ENCODE measurements around the gene DNAJC5G. TPM values are rescaled to one million over a fixed set of nuclear protein-coding genes. Genes with fewer than 3 reads are reported as not detected.

Gene DNAJC5G
- total and polyA plus RNA-seq, 2 experiments from 2014 or later: not detected

GRCh38 chr2:27305516-27305915 lies 30.3 kb downstream of the DNAJC5G start:
- no peaks in the 10 kb centered on the region for H3K9me3 ChIP-seq (ENCODE audit: low read depth)
- no peak overlapping the region for H3K4me2 ChIP-seq (ENCODE audit: unreplicated experiment)
- H3K9ac ChIP-seq: no peak overlapping the region
- no peak overlapping the region for H3K4me3 ChIP-seq
- WGBS, 2 experiments (ENCODE audit: low coverage in 1 of 2, low lambda C conversion rate in 2 of 2, missing lambda C conversion rate in 2 of 2): 80 to 84% methylated on average over 16 of the region's 16 CpGs
- DNase-seq: no peak
- H3F3A ChIP-seq (ENCODE audit: insufficient read depth): no peaks in the 10 kb centered on the region
- H4K20me1 ChIP-seq (ENCODE audit: insufficient read depth): no peaks in the 10 kb centered on the region
- no peaks in the 10 kb centered on the region for H3K79me2 ChIP-seq (ENCODE audit: insufficient read depth)
- H3K27ac ChIP-seq: no peak overlapping the region
- no peak overlapping the region for H2AFZ ChIP-seq
- TF ChIP-seq EZH2phosphoT487 (IDR thresholded peaks at IDR 0.05; ENCODE audit: insufficient read depth, low read depth) (no peak), EZH2 (IDR thresholded peaks at IDR 0.05; ENCODE audit: insufficient read depth, poor library complexity, severe bottlenecking) (no peak)
- 0 out of 2 replicates have a peak, but pooled peaks cover 4% of the 10 kb centered on the region for H3K4me1 ChIP-seq (ENCODE audit: insufficient read depth)
- no peaks in the 10 kb centered on the region; the same call in 1 of the 2 replicates for H3K36me3 ChIP-seq (ENCODE audit: low read depth)
- in situ Hi-C loops (cut with MboI): no loop called here
- H3K9me2 ChIP-seq (ENCODE audit: insufficient read depth): no peaks in the 10 kb centered on the region
- peaks cover 20% of the 10 kb centered on the region for H3K27me3 ChIP-seq (replicated peaks; ENCODE audit: insufficient read depth)

GRCh38 chr2:27306136-27306535 lies 30.9 kb downstream of the DNAJC5G start:
- no peak for TF ChIP-seq EZH2 (IDR thresholded peaks at IDR 0.05; ENCODE audit: insufficient read depth, poor library complexity, severe bottlenecking)
- 0 out of 2 replicates have a peak, but pooled peaks have one; percentile 11 for TF ChIP-seq EZH2phosphoT487 (IDR thresholded peaks at IDR 0.05; ENCODE audit: insufficient read depth, low read depth)
- Histone ChIP-seq H3K4me1 (ENCODE audit: insufficient read depth) (0 out of 2 replicates have a peak, but pooled peaks cover 4% of the 10 kb centered on the region), H4K20me1 (ENCODE audit: insufficient read depth) (no peaks in the 10 kb centered on the region), H3K9me3 (ENCODE audit: low read depth) (no peaks in the 10 kb centered on the region), H3K9ac (no peak overlapping the region), H3K9me2 (ENCODE audit: insufficient read depth) (no peaks in the 10 kb centered on the region), H3K79me2 (ENCODE audit: insufficient read depth) (no peaks in the 10 kb centered on the region), H3K27ac (no peak overlapping the region), H3K36me3 (ENCODE audit: low read depth) (no peaks in the 10 kb centered on the region; the same call in 1 of the 2 replicates), H3K4me3 (no peak overlapping the region), H3K27me3 (replicated peaks; ENCODE audit: insufficient read depth) (peaks cover 20% of the 10 kb centered on the region), H2AFZ (no peak overlapping the region), H3K4me2 (ENCODE audit: unreplicated experiment) (no peak overlapping the region), H3F3A (ENCODE audit: insufficient read depth) (no peaks in the 10 kb centered on the region)
- in situ Hi-C loops (cut with MboI): no loop called here
- no peak for DNase-seq
- 24 to 31% methylated on average over 18 to 26 of the region's 26 CpGs for WGBS, 2 experiments (ENCODE audit: low coverage in 1 of 2, low lambda C conversion rate in 2 of 2, missing lambda C conversion rate in 2 of 2)

- WGBS, 2 experiments (ENCODE audit: low coverage in 1 of 2, low lambda C conversion rate in 2 of 2, missing lambda C conversion rate in 2 of 2): 2 to 3% methylated on average over 27 to 40 of the region's 51 CpGs
- Histone ChIP-seq H3F3A (ENCODE audit: insufficient read depth) (no peaks in the 10 kb centered on the region), H4K20me1 (ENCODE audit: insufficient read depth) (no peaks in the 10 kb centered on the region), H3K4me1 (ENCODE audit: insufficient read depth) (0 out of 2 replicates have a peak, but pooled peaks cover 4% of the 10 kb centered on the region), H3K9ac (no peak overlapping the region), H2AFZ (no peak overlapping the region), H3K27ac (no peak overlapping the region), H3K36me3 (ENCODE audit: low read depth) (no peaks in the 10 kb centered on the region; the same call in 1 of the 2 replicates), H3K4me3 (no peak overlapping the region), H3K27me3 (replicated peaks; ENCODE audit: insufficient read depth) (peaks cover 20% of the 10 kb centered on the region), H3K9me2 (ENCODE audit: insufficient read depth) (no peaks in the 10 kb centered on the region), H3K9me3 (ENCODE audit: low read depth) (no peaks in the 10 kb centered on the region), H3K79me2 (ENCODE audit: insufficient read depth) (no peaks in the 10 kb centered on the region), H3K4me2 (ENCODE audit: unreplicated experiment) (no peak overlapping the region)
- TF ChIP-seq EZH2 (IDR thresholded peaks at IDR 0.05; ENCODE audit: insufficient read depth, poor library complexity, severe bottlenecking) (peak; percentile 93), EZH2phosphoT487 (IDR thresholded peaks at IDR 0.05; ENCODE audit: insufficient read depth, low read depth) (peak; percentile 40; the same call in 1 of the 2 replicates)
- in situ Hi-C loops (cut with MboI): no loop called here
- peak; percentile 39 for DNase-seq
Measured at GRCh38 chr2:27306573-27307286, 31.5 kb downstream of the DNAJC5G start.

GRCh38 chr2:27307287-27307544 lies 32.0 kb downstream of the DNAJC5G start:
- Histone ChIP-seq H3K9ac (no peak overlapping the region), H3K36me3 (ENCODE audit: low read depth) (no peaks in the 10 kb centered on the region; the same call in 1 of the 2 replicates), H2AFZ (no peak overlapping the region), H3K27ac (no peak overlapping the region), H3K9me2 (ENCODE audit: insufficient read depth) (no peaks in the 10 kb centered on the region), H3K27me3 (replicated peaks; ENCODE audit: insufficient read depth) (peaks cover 20% of the 10 kb centered on the region), H3K9me3 (ENCODE audit: low read depth) (no peaks in the 10 kb centered on the region), H3K4me1 (ENCODE audit: insufficient read depth) (0 out of 2 replicates have a peak, but pooled peaks cover 4% of the 10 kb centered on the region), H3K79me2 (ENCODE audit: insufficient read depth) (no peaks in the 10 kb centered on the region), H3K4me2 (ENCODE audit: unreplicated experiment) (no peak overlapping the region), H3F3A (ENCODE audit: insufficient read depth) (no peaks in the 10 kb centered on the region), H3K4me3 (no peak overlapping the region), H4K20me1 (ENCODE audit: insufficient read depth) (no peaks in the 10 kb centered on the region)
- peak; percentile 89 for TF ChIP-seq EZH2 (IDR thresholded peaks at IDR 0.05; ENCODE audit: insufficient read depth, poor library complexity, severe bottlenecking)
- TF ChIP-seq EZH2phosphoT487 (IDR thresholded peaks at IDR 0.05; ENCODE audit: insufficient read depth, low read depth): 0 out of 2 replicates have a peak, but pooled peaks have one; percentile 26
- DNase-seq: no peak
- in situ Hi-C loops (cut with MboI): no loop called here
- whole genome bisulfite sequencing, 2 experiments (ENCODE audit: low coverage in 1 of 2, low lambda C conversion rate in 2 of 2, missing lambda C conversion rate in 2 of 2): 10 to 13% methylated on average over 12 to 14 of the region's 14 CpGs

All from GM23248 (cell line).